Ishikawa (cell line): Measurements from ENCODE around the gene GALNT14.

ENCODE experiments used
- FOXM1 ChIP-seq: IDR thresholded peaks from 2 replicates; pipeline ENCODE4 v1.6.1; 2012; ENCODE audit warnings: low read depth, borderline replicate concordance
- TF ChIP-seq, protein P1 (sequence below): IDR thresholded peaks from 2 replicates; pipeline ENCODE4 v1.6.1; 2012

DNA sequence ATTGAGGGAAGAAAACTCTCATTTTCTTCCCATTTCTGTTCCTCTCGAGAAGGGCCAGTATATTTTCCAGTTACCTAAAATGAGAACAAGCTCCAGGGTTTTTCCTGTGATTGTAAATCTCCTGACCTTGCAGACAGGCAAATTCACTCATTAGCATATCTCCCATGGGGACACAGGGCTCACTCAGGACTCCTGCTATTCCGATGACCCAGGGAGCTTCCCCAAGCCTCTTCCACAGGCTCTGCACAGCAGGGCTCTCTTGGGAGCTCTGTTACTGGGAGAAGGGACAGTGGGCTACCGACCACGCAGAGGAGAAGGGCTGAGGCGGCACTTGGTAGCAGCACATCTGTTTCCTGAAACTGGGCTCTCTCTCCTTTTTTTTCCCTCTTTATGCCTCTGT is 195.8 kb downstream of the GALNT14 start:
- TF ChIP-seq, protein P1, sequence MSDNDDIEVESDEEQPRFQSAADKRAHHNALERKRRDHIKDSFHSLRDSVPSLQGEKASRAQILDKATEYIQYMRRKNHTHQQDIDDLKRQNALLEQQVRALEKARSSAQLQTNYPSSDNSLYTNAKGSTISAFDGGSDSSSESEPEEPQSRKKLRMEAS: no peak
- TF ChIP-seq FOXM1: no peak
